GM19193 (cell line): Measurements from ENCODE around the gene SLC35B4.

Source experiments
- POLR2A ChIP-seq: IDR thresholded peaks from 4 replicates; pipeline ENCODE4 v1.6.1; 2011; ENCODE audit not compliant: insufficient read depth, insufficient read length; ENCODE audit errors: extremely low read depth

Gene SLC35B4

GRCh38 chr7:134284011-134284410 is 32.7 kb downstream of the SLC35B4 start:
- TF ChIP-seq POLR2A = no peak

- no peak for TF ChIP-seq POLR2A
These were observed 36.2 kb downstream of the SLC35B4 start for GRCh38 chr7:134280508-134280907.

- no peak for TF ChIP-seq POLR2A
These were observed 36.8 kb downstream of the SLC35B4 start for GRCh38 chr7:134279898-134280297.

- TF ChIP-seq POLR2A = no peak
These were observed 37.4 kb downstream of the SLC35B4 start for GRCh38 chr7:134279336-134279735.

GRCh38 chr7:134278502-134279153 is 38.1 kb downstream of the SLC35B4 start:
- no peak for TF ChIP-seq POLR2A

- TF ChIP-seq POLR2A = no peak
These were observed 39.8 kb downstream of the SLC35B4 start for GRCh38 chr7:134276951-134277350.

GRCh38 chr7:134262322-134262721 is 54.4 kb downstream of the SLC35B4 start:
- TF ChIP-seq POLR2A = no peak

- no peak for TF ChIP-seq POLR2A
These were observed 60.9 kb downstream of the SLC35B4 start for GRCh38 chr7:134255814-134256213.

- TF ChIP-seq POLR2A = no peak
These were observed 62.4 kb downstream of the SLC35B4 start for GRCh38 chr7:134254311-134254710.

- TF ChIP-seq POLR2A = no peak
These were observed 68.5 kb downstream of the SLC35B4 start for GRCh38 chr7:134248196-134248595.

GRCh38 chr7:134246761-134247160 is 70.0 kb downstream of the SLC35B4 start:
- TF ChIP-seq POLR2A = no peak

GRCh38 chr7:134246347-134246746 is 70.4 kb downstream of the SLC35B4 start:
- no peak for TF ChIP-seq POLR2A

GRCh38 chr7:134245253-134245652 is 71.5 kb downstream of the SLC35B4 start:
- TF ChIP-seq POLR2A = no peak
